A549 (cell line): ENCODE data around the gene ANK2. TPM values are rescaled to one million over a fixed set of nuclear protein-coding genes. Genes with fewer than 3 reads are reported as not detected.

Source experiments
- ATAC-seq, 2 experiments: fragments of 200-7000 bp in 1 of 2; fragments of >200 bp in 1 of 2; cut with Nextera tagmentation in 1 of 2; cut with Tn5 transposase in 1 of 2; 3 replicates each; pipeline versions ENCODE4 v1.8.0 to v1.9.1; 2018 to 2020; ENCODE audit warnings: mild to moderate bottlenecking in 1 of 2, moderate library complexity in 1 of 2
- CTCF ChIA-PET: fragments of 300-600 bp; sonication (Branson Sonifier 250); formaldehyde crosslinking; extraction: SDS; loops from one replicate; lab custom pipeline; 2021; ENCODE audit warnings: antibody characterized with exemption, inconsistent platforms; lab: Yijun Ruan, JAX
- POLR2A ChIA-PET: fragments of 350-600 bp; formaldehyde crosslinking; extraction: SDS; loops from one replicate; lab custom pipeline; 2021; ENCODE audit warnings: antibody characterized with exemption, inconsistent platforms; lab: Yijun Ruan, JAX
- DNase-seq, 2 experiments: peaks; one replicate each; pipeline versions ENCODE4 v3.0.0 to v3.0.0-alpha.2; 2011 to 2016; ENCODE audit warnings: low read depth in 1 of 2, low spot score in 1 of 2
- FAIRE-seq: peaks from 2 replicates; lab custom pipeline; 2011; peaks lifted over from hg19 to GRCh38; lab: Jason Lieb, UNC
- H3K27ac ChIP-seq, 2 experiments: fragments of >200 bp; sonication (Bioruptor Twin); formaldehyde crosslinking; 3 replicates each; pipeline ENCODE4 v1.5.1; 2016 to 2017
- H3K4me1 ChIP-seq: fragments of >200 bp; sonication (Bioruptor Twin); formaldehyde crosslinking; 3 replicates; pipeline ENCODE4 v1.6.1; 2016
- H3K4me2 ChIP-seq: fragments of >200 bp; sonication (Bioruptor Twin); formaldehyde crosslinking; 3 replicates; pipeline ENCODE4 v1.6.1; 2016
- H3K4me3 ChIP-seq: fragments of >200 bp; sonication (Bioruptor Twin); formaldehyde crosslinking; 3 replicates; pipeline ENCODE4 v1.5.1; 2016
- H3K9me3 ChIP-seq: fragments of >200 bp; sonication (Bioruptor Twin); formaldehyde crosslinking; 3 replicates; pipeline ENCODE4 v1.6.1; 2016
- BHLHE40 ChIP-seq: IDR thresholded peaks from 2 replicates; pipeline ENCODE4 v1.6.1; 2012; ENCODE audit warnings: low read depth, low read length, inconsistent platforms
- CBX2 ChIP-seq: fragments of 200-600 bp; sonication (generic); IDR thresholded peaks from 2 replicates; pipeline ENCODE4 v1.6.1; 2016; ENCODE audit warnings: low read depth, mild to moderate bottlenecking, borderline replicate concordance
- CBX8 ChIP-seq: fragments of 200-600 bp; sonication (generic); IDR thresholded peaks from 2 replicates; pipeline ENCODE4 v1.6.1; 2016
- CEBPB ChIP-seq, 2 experiments: fragments of >200 bp in 1 of 2; sonication (Bioruptor Twin) in 1 of 2; formaldehyde crosslinking in 1 of 2; IDR thresholded peaks; 2 replicates each; pipeline ENCODE4 v1.6.1; 2012 to 2016
- CHD2 ChIP-seq: fragments of 150-350 bp; IDR thresholded peaks from 2 replicates; pipeline ENCODE4 v1.6.1; 2014; ENCODE audit warnings: low read length; ENCODE audit not compliant: partially characterized antibody
- CHD4 ChIP-seq: fragments of 200-600 bp; sonication (generic); IDR thresholded peaks from 2 replicates; pipeline ENCODE4 v1.6.1; 2016; ENCODE audit warnings: antibody characterized with exemption, mild to moderate bottlenecking, borderline replicate concordance
- EHF ChIP-seq: fragments of 250-450 bp; sonication (Bioruptor Pico); IDR thresholded peaks from 2 replicates; pipeline ENCODE4 v1.5.0; 2020; ENCODE audit warnings: mild to moderate bottlenecking
- ESRRA ChIP-seq: fragments of 150-350 bp; IDR thresholded peaks from 2 replicates; pipeline ENCODE4 v1.6.1; 2014; ENCODE audit warnings: mild to moderate bottlenecking, low read length, borderline replicate concordance
- FOSB ChIP-seq: fragments of 250-450 bp; sonication (Bioruptor Pico); IDR thresholded peaks from 2 replicates; pipeline ENCODE4 v1.5.0; 2020; ENCODE audit warnings: mild to moderate bottlenecking, moderate library complexity
- FOXS1 ChIP-seq: fragments of 250-450 bp; sonication (Bioruptor Pico); IDR thresholded peaks from 2 replicates; pipeline ENCODE4 v1.5.0; 2020; ENCODE audit warnings: mild to moderate bottlenecking, moderate library complexity
- GATA3 ChIP-seq: IDR thresholded peaks from 2 replicates; pipeline ENCODE4 v1.6.1; 2012; ENCODE audit warnings: borderline replicate concordance
- HES2 ChIP-seq: fragments of >200 bp; sonication (Bioruptor Twin); formaldehyde crosslinking; IDR thresholded peaks from 2 replicates; pipeline ENCODE4 v1.6.1; 2016
- HOXA7 ChIP-seq: fragments of 250-450 bp; sonication (Bioruptor Pico); IDR thresholded peaks from 2 replicates; pipeline ENCODE4 v1.5.0; 2020; ENCODE audit warnings: mild to moderate bottlenecking, moderate library complexity
- HOXB5 ChIP-seq: fragments of 250-450 bp; sonication (Bioruptor Pico); IDR thresholded peaks from 2 replicates; pipeline ENCODE4 v1.5.0; 2020; ENCODE audit warnings: mild to moderate bottlenecking, moderate library complexity
- MAFK ChIP-seq: fragments of 450-650 bp; IDR thresholded peaks from 2 replicates; pipeline ENCODE4 v1.6.1; 2014; ENCODE audit not compliant: partially characterized antibody
- MYC ChIP-seq: IDR thresholded peaks from 2 replicates; pipeline ENCODE4 v1.6.1; 2012; ENCODE audit warnings: mild to moderate bottlenecking, inconsistent platforms, low read length, improper control_type of control experiment, borderline replicate concordance
- NFE2L2 ChIP-seq: fragments of 150-350 bp; conservative IDR thresholded peaks from 2 replicates; pipeline ENCODE4 v1.6.1; 2014; ENCODE audit warnings: low read length
- PHF8 ChIP-seq: fragments of 200-600 bp; sonication (generic); IDR thresholded peaks from 2 replicates; pipeline ENCODE4 v1.6.1; 2016; ENCODE audit warnings: low read depth, mild to moderate bottlenecking, antibody characterized with exemption, moderate library complexity, borderline replicate concordance
- POLR2A ChIP-seq: IDR thresholded peaks from 2 replicates; pipeline ENCODE4 v1.6.1; 2012; ENCODE audit warnings: mild to moderate bottlenecking, low read length
- RAD21 ChIP-seq, 2 experiments: fragments of >200 bp in 1 of 2; sonication (Bioruptor Twin) in 1 of 2; formaldehyde crosslinking in 1 of 2; IDR thresholded peaks in 1 of 2; conservative IDR thresholded peaks in 1 of 2; 2 replicates in 1 of 2; 3 replicates in 1 of 2; pipeline ENCODE4 v1.6.1; 2012 to 2018; ENCODE audit warnings: inconsistent platforms in 1 of 2
- RCOR1 ChIP-seq: fragments of 150-350 bp; IDR thresholded peaks from 2 replicates; pipeline ENCODE4 v1.6.1; 2014; ENCODE audit warnings: antibody characterized with exemption, low read length, low read depth
- SMC3 ChIP-seq: fragments of >200 bp; sonication (Bioruptor Twin); formaldehyde crosslinking; IDR thresholded peaks from 3 replicates; pipeline ENCODE4 v1.6.1; 2018; ENCODE audit warnings: inconsistent platforms
- SREBF2 ChIP-seq: fragments of 450-650 bp; IDR thresholded peaks from 2 replicates; pipeline ENCODE4 v1.6.1; 2014; ENCODE audit warnings: mild to moderate bottlenecking, moderate library complexity
- ZFP36 ChIP-seq: fragments of 450-650 bp; IDR thresholded peaks from 2 replicates; pipeline ENCODE4 v1.6.1; 2014; ENCODE audit warnings: borderline replicate concordance; ENCODE audit not compliant: partially characterized antibody
- WGBS: methylation state at CpG from one replicate; pipeline ENCODE4 v1.1.6; 2017; ENCODE audit errors: missing lambda C conversion rate; 5-methylcytosine and 5-hydroxymethylcytosine counted together
- polyA minus RNA-seq: library from RNA; depleted of rRNA, polyadenylated mRNA; stranded (reverse); fragments of >200 nt; gene quantifications from 2 replicates; pipeline ENCODE4 v1.2.3, GENCODE V29; 2011; rRNA and poly(A)+ RNA removed
- polyA plus RNA-seq, 4 experiments: library from polyadenylated mRNA; depleted of rRNA in 3 of 4; stranded (reverse); fragments of >200 nt; fragmentation: RNase III in 1 of 4; extraction: RNeasy Plus Mini Kit Qiagen cat#74134 plus additional on column Dnase treatment in 1 of 4; gene quantifications; 2 replicates in 3 of 4; 3 replicates in 1 of 4; pipeline ENCODE4 v1.2.3, GENCODE V29; 2011 to 2017
- TF ChIP-seq, protein P1 (sequence below): fragments of >200 bp; sonication (Bioruptor Twin); formaldehyde crosslinking; IDR thresholded peaks from 3 replicates; pipeline ENCODE4 v1.5.1; 2016

ANK2 gene
- 3.1 and 7.1 TPM in 2 replicates for polyA plus RNA-seq (2011; rRNA removed)
- 0.42 and 0.48 TPM in 2 replicates for polyA plus RNA-seq (2012; cell fraction: cytosol; rRNA removed)
- 0.55 and 1.1 TPM in 2 replicates for polyA plus RNA-seq (2012; cell fraction: nucleus; rRNA removed)
- polyA plus RNA-seq (2017; fragmentation: RNase III; extraction: RNeasy Plus Mini Kit Qiagen cat#74134 plus additional on column Dnase treatment): 1.0 to 1.5 TPM (median 1.4 TPM) in 3 replicates
- 16.7 and 17.8 TPM in 2 replicates for polyA minus RNA-seq

DNA sequence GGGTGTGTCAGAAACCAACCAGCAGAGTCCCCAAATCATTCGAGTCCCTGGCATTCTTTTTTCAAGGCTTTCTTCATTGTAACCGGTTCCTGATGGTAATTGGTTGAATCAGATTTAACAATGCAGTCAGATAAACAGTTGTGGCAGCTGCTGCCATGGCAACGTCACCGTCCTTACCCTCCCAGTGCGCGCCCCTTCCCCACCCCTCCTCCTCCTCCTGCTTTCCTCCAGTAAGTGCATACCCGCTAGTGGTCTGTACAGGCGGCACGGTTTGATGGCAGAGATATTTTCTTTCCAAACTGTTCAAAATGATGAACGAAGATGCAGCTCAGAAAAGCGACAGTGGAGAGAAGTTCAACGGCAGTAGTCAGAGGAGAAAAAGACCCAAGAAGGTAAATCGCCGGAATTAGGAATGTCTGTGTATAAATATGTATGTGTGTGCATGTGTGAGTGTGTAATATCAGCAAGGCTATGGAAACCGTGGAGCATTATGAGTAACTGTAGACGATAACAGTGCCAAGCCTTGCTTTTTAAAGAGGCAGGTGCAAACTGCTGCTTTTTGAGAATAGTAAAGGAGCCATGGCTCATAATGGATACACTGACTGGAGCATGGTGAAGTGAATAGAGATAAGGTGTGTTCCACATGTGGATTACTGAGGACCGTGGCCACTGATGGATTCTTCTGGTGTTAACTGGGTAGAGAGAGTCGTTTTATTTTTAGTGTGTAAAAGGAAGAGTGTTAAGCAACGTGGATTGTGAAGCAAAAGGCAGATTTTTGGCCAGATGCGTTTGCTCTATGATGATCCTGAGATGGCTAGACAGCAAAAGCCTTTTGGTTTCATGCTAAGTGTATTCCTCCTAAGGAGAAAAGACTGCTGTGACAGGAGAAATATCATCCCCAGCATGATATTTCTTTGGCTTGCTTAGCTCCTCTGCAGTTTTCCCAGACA is at the start of gene ANK2:
Gene ANK2, plus strand, starts transcription at position 233 of the 950 bp plus-strand sequence. Its CDS starts 76 bp downstream, at position 309.
- 52% methylated on average over 20 of the region's 20 CpGs for WGBS
- no peak for FAIRE-seq
- DNase-seq: no peak
- no peak for ATAC-seq
- ChIA-PET POLR2A (no interaction called here), CTCF (interaction anchor here (0.8 kb wide), 1 partner anchor 57 kb away, joined by 3 read pairs; no protein-coding TSS in a partner anchor)
- Histone ChIP-seq H3K4me1 (no peaks in the 10 kb centered on the region), H3K9me3 (no peaks in the 10 kb centered on the region), H3K27ac (no peak within 1 kb of the TSS), H3K4me3 (no peak within 1 kb of the TSS), H3K4me2 (no peak within 1 kb of the TSS)
- TF ChIP-seq RCOR1: no peak
- no peak for TF ChIP-seq CBX8
- TF ChIP-seq NFE2L2: no peak
- TF ChIP-seq HOXA7 (CRISPR knock-in tag): no peak
- TF ChIP-seq ZFP36: no peak
- TF ChIP-seq FOXS1: no peak

DNA sequence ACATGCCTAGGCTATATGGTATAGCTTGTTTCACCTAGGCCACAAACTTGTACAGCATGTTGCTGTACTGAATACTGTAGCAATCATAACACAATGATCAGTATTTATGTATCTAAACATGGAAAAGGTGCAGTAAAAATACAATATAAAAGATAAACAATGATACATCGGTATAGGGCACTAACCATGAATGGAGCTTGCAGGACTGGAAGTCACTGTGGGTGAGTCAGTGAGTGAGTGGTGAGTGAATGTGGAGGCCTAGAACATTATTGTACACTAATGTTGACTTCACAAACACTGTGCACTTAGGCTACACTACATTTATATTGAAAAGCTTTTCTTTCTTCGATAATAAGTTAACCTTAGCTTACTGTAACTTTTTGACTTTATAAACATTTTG is 45.6 kb upstream of the ANK2 start:
- Histone ChIP-seq H3K4me1 (no peaks in the 10 kb centered on the region), H3K4me2 (no peak overlapping the region), H3K9me3 (no peaks in the 10 kb centered on the region), H3K4me3 (no peak overlapping the region), H3K27ac (no peak overlapping the region)
- 16% methylated on average over 2 of the region's 2 CpGs for WGBS
- POLR2A ChIA-PET: no interaction called here
- DNase-seq (no peak), FAIRE-seq (no peak), ATAC-seq (no peak)
- CTCF ChIA-PET: no interaction called here
- TF ChIP-seq GATA3: no peak
- TF ChIP-seq FOSB (CRISPR knock-in tag): no peak
- no peak for TF ChIP-seq BHLHE40
- TF ChIP-seq SMC3: no peak
- TF ChIP-seq RAD21 (conservative IDR thresholded peaks at IDR 0.05 in 1 of 2, IDR thresholded peaks at IDR 0.05 in 1 of 2): no peak
- no peak for TF ChIP-seq HES2
- TF ChIP-seq MYC: no peak
- TF ChIP-seq HOXB5: no peak
- no peak for TF ChIP-seq CBX8
- TF ChIP-seq CHD2: no peak
- no peak for TF ChIP-seq ESRRA
- TF ChIP-seq PHF8: no peak
- no peak for TF ChIP-seq EHF (CRISPR knock-in tag)

- Histone ChIP-seq H3K4me3 (no peak overlapping the region), H3K4me1 (no peaks in the 10 kb centered on the region), H3K4me2 (no peak overlapping the region), H3K9me3 (no peaks in the 10 kb centered on the region), H3K27ac (no peak overlapping the region)
- DNase-seq (no peak), FAIRE-seq (no peak), ATAC-seq (no peak)
- 63% methylated on average over 4 of the region's 4 CpGs for WGBS
- ChIA-PET POLR2A (no interaction called here), CTCF (no interaction called here)
- TF ChIP-seq SREBF2 (no peak), FOXS1 (no peak), MAFK (no peak), CBX2 (no peak), RAD21 (conservative IDR thresholded peaks at IDR 0.05 in 1 of 2, IDR thresholded peaks at IDR 0.05 in 1 of 2) (no peak), CHD4 (no peak), ZFP36 (no peak), POLR2A (no peak), CEBPB (IDR thresholded peaks at IDR 0.05) (no peak)
- TF ChIP-seq, protein P1, sequence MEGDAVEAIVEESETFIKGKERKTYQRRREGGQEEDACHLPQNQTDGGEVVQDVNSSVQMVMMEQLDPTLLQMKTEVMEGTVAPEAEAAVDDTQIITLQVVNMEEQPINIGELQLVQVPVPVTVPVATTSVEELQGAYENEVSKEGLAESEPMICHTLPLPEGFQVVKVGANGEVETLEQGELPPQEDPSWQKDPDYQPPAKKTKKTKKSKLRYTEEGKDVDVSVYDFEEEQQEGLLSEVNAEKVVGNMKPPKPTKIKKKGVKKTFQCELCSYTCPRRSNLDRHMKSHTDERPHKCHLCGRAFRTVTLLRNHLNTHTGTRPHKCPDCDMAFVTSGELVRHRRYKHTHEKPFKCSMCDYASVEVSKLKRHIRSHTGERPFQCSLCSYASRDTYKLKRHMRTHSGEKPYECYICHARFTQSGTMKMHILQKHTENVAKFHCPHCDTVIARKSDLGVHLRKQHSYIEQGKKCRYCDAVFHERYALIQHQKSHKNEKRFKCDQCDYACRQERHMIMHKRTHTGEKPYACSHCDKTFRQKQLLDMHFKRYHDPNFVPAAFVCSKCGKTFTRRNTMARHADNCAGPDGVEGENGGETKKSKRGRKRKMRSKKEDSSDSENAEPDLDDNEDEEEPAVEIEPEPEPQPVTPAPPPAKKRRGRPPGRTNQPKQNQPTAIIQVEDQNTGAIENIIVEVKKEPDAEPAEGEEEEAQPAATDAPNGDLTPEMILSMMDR: no peak
Observed at GRCh38 chr4:113004655-113005054, 44.8 kb upstream of the ANK2 start.
